GM15510 (cell line): ENCODE measurements around the gene PHF20.

Experiments used
- POLR2A ChIP-seq: IDR thresholded peaks from 3 replicates; pipeline ENCODE4 v1.6.1; 2011; ENCODE audit warnings: borderline replicate concordance; ENCODE audit not compliant: insufficient read length; ENCODE audit errors: extremely low read depth

Gene PHF20

DNA sequence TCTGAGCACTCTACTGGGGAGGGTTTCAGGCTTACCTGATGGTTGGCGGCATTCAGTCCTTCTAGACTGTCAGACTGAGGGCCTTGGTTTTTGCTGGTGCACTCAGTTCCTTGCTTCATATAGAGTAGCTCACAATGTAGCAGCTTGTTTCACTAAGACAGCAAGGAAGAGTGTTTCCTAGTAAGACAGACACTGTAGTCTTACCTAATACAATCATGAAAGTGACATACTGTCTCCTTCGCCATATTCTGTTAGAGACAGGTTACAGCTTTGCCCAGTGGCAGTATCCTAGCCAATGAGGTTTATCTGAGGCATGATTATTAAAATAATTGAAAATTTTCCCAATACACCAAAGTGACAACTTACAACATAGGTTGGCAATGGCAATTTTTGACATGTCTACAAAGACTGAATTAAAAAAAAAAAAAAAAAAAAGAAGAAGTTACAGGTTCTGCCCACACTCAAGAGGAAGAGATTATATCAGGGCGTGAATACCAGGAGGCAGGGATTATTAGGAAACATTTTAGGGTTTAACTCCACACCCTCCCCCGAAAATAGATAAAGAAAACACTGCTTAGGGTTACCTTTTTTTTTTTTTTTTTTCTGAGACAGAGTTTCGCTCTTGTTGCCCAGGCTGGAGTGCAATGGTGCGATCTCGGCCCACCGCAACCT is 115.7 kb downstream of the PHF20 start:
- TF ChIP-seq POLR2A: no peak

DNA sequence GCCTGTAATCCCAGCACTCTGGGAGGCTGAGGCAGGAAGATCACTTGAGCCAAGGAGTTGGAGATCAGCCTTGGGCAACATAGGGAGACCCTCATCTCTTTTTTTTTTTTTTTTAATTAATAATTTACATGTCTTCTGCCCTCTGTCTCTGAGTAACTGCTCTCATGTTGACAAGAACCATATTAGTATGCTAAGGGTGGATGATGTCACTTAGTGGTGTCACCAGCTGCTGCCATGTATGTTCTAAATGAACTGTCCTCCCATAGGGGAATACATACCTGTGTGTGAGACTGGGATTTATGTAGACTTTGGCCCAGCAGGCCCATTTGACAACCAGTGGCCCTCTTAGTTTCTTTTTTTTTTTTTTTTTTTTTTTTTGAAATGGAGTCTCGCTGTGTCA is 116.8 kb downstream of the PHF20 start:
- TF ChIP-seq POLR2A: no peak

DNA sequence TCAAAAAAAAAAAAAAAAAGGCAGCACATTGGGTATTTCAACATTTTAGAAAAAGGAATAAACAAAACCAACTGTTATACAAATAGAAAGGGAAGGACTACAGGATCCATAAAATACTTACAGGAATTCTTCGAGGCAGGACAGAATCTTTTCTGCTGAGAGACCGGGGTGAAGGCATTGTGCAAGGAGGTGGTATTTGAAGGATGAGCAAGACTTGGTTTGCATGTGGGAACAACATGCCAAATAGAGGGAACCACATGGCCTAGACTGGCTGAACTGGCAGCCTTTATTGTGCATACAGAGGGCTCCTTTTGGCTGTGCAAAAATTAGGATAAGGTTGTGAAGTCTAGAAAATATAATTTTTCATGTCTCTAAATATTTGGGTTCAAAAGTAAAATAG is 119.6 kb downstream of the PHF20 start:
- TF ChIP-seq POLR2A: no peak

DNA sequence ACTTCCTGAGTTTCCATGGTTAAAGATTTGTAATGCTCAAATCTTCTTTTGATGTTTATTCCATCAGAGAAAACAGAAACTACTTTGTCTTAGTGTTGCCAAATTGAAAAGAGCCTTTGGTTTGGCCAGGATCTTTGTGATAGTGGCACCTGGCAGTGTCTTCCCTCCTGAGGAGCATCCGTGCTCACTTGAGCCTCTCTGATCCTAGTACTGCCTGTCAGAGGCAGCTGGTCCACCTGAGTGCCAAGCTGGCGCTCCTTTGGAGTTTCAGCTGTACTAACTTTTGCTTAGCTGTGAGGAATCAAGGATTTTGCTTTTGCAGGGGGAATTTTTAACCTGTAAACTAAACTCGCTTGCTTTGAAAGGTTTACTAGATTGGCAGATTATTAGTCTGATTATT is 121.1 kb downstream of the PHF20 start:
- TF ChIP-seq POLR2A: no peak

DNA sequence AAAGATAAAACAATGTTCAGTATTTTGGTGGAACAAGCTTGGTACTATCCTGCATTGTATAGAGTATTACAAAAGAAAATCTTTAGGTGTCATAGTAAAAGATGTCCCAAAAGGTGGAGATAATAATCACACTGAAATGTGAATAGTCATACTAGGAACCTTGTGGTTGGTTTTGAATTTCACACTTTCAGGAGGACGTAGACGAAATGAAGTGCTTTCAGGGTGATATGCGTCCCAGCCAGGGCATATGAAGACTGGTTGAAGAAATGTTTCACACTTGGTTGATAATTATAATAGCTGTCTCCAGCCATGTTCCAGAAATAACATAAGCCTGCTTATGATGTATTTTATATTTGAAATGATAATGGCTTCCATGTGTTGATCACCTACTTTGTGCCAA is 122.1 kb downstream of the PHF20 start:
- TF ChIP-seq POLR2A: no peak

DNA sequence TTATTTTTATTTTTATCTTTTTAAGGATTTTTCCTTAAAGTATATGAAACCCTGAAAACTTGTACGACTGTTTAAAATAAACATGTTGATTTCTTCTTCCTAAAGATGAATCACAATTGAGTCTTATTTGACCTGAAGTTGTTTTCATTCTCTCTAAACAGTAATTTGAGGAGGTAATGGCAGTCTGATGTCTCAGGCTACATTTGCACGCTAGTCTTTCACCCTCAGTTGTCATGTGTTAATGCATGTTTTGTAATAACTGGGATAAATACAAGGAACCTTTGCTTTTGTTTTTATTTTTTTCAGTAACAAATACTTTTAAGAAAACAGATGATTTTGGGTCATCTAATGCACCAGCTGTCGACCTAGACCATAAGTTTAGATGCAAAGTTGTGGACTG is 127.2 kb downstream of the PHF20 start:
- no peak for TF ChIP-seq POLR2A

DNA sequence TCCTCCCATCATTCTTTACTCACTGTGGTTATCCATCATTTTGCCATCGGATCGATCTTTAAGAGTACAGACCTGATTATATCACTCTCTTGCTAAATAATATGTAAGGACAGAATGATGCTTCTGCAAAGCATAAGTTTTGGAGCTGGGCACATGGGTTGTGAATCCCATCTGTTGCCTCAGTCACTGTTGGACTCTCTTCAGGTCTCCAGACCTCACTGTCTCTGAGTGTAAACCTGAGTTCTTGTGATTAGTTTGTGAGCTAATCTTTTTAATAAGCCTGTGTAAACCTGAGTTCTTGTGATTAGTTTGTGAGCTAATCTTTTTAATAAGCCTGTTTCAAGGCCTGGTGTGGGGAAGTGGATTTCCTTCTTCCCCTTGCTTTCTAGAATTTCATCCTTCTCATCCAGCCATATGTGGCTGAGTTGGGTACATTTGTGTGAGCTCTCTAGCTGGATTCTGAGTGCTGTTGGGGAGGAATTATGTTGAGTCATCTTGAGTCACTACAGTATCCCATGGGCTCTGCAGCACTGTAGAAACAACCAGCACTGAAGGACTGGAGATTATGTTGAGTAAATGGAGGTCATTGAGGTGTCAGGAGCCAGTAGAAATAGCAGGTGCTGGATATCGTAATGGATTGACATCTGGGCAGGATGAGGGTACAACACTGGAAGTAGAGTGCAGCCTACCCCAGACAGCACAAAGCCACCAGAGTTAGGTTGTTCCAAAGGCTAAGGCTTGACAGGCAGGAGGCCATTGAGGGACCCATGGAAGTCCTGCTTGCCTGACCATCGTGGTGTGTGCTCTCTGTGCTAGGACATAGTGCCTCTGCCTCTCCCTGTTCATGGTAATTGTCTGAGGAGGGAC is 130.1 kb downstream of the PHF20 start:
- TF ChIP-seq POLR2A: no peak

DNA sequence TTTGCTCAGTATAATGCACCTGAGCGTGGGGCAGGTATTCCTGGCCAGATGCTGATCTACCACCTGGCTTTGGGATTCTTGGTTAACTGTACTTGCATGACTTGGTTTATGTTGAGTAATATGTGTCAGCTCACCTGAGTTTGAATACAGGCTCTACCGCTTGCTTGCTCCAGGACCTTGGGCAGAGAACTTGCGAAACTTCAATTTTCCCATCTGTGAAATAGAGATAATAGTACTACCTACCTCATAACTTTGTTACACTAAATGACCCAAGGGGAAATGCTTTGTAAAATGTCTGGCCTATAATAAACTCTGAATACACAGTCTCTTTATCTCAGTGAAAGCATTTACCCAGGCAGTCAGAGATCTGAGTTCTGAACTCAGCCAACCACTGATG is 130.7 kb downstream of the PHF20 start:
- TF ChIP-seq POLR2A: no peak

DNA sequence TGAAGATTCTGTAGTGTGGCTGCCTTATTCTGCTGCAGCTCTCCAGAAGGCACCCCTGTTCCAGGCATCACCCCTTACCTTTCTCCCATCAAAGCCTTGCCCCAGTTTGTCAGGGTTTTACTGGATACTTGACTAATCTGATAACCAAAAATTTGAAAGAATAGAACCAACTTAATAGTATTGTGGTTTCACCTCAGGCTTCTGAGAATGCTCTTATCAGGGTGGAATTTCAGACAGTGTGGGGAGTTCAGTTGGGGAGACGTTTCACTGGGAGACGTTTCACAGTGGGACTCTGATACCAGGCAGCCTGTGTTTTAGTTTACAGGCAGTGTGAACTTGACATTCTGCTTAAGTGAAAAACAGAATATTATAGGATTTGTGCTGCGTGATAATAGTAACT is 132.0 kb downstream of the PHF20 start:
- TF ChIP-seq POLR2A: no peak

DNA sequence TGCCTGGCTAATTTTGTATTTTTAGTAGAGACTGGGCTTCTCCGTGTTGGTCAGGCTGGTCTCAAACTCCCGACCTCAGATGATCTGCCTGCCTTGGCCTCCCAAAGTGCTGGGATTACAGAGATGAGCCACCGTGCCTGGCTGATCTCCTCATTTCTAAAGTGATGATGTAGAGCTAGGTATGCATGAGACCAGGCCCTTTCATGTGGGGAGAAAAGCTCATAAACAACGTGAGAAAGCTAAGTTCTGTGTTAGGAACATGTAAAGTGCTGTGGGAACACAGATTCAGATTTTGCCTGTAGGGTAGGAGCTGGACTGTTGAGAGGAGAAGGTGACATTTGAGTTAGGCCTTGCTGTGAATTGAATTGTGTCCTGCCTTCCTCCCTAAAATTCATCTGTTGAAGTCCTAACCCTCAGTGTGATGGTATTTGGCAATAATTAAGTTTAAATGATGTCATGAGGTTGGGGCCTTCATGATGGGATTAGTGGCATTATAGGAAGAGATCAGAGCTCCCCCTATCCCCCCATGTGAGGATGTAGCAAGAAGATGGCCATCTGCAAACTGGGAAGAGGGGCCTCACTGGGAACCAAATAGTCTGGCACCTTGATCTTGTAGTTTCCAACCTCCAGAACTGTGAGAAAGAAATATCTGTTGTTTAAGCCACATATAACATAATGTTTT is 133.3 kb downstream of the PHF20 start:
- no peak for TF ChIP-seq POLR2A

DNA sequence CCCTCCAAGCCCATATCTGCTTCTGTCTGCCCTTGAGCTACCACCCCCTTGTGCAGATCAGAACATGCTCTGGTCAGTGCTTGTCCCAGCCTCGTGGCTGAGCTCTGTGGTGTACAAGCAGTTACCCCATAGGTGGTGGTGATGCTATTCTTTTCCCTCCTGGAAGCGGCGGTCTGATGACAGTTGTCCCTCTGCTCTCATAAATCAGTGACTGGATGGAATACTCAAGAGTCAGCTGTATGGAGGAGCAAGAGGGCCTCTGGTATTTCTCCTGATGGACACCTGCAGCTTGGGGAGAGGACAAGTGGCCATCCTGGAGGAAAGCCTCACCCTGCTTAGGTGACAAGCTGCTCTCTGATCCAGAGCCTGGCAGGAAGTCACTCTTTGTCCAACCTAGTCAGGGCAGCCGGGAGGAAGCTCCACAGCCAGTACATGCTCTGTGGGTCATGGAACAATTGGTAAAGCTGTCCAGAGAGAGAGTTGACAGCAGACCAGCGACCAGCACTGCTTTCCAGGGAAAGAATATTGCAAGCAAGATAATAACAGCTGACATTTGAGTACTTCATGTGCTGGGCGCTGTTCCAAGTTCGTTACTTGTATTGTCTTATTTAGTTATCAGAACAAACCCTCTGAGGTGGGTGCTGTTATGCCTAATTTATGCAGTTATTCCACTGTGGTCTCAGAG is 135.3 kb downstream of the PHF20 start:
- no peak for TF ChIP-seq POLR2A

DNA sequence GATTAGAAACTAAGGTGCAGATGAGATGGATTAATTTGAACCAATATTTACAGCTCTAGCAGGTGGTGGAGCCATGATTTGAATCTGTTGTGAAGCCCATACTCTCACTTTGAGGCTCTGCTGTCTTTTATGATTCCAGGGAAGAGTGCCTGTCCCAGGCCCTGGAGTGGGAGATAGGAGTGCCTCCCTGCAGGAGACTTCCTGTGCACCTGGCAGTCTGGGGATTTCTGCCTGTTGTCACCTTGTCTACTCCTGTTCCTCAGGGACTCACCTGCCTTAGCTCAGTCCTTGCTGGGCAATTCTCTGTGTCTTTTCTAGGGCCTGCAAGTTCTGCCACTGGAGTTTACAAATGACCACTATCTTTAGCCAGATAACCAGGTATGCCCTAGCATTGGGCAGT is 136.2 kb downstream of the PHF20 start:
- no peak for TF ChIP-seq POLR2A

DNA sequence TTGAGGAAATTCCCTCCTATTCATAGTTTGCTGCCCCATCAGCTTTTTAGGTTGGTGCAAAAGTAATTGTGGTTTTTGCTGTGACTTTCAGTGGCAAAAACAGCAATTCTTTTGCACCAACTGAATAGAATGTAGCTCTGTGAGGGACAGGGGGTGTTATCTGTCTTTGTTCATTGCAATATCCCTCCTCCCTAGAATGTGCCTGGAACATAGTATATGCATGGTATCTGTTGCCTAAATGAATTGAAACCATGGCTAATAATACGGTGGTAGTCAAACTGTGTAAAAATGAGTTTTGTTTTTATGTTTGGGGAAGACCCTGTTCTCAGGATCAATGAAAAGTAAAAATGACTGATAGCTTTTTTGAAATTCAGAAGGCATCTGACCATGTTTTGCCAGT is 137.4 kb downstream of the PHF20 start:
- no peak for TF ChIP-seq POLR2A

DNA sequence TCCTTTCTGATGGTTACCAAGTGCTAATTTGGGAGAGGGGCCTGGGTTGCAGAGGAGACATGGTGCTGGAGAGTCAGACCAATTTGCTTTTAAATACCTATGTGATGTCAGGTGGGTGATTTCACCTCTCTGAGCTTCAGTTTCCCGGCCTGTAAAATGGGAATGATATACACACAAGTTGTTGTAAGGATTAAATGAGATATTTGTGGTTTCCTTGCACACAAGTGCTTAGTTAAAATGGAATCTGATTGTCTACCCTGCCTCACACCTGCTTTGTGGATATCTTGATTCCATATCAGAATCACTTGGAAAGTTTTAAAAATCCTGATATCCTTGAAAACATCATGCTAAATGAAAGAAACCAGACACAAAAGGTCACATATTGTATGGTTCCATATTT is 138.0 kb downstream of the PHF20 start:
- no peak for TF ChIP-seq POLR2A

DNA sequence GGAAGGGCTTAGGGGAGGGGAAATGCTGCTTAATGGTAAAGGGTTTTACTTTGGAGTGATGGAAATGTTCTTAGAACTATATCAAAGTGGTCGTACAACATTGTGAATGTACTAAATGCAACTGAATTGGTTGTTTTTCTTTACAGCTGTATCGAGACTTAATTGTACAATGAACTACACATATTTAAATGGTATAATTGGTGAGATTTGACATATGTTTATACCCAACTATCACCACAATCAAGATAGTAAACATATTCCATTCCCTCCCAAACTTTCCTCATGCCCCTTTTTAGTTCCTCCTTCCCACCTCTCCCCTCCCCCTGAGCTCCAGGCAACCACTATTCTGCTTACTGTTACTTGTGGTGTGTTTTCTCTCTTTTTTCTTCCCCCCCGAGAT is 138.4 kb downstream of the PHF20 start:
- TF ChIP-seq POLR2A: no peak
